Measurements from ENCODE around the gene FRMD4A.

The FRMD4A gene

GRCh38 chr10:14092799-14093198, 237.9 kb downstream of the FRMD4A start:
- FAIRE-seq (no peak), DNase-seq (ENCODE audit: insufficient read length, low spot score) (no peak)
- TF ChIP-seq SPI1 (IDR thresholded peaks at IDR 0.05; ENCODE audit: low read depth, low read length) (no peak), PAX5 (IDR thresholded peaks at IDR 0.05; ENCODE audit: insufficient read depth, low read length, severe bottlenecking) (no peak), POLR2A (IDR thresholded peaks at IDR 0.05; ENCODE audit: low read depth, low read length) (no peak), TAF1 (IDR thresholded peaks at IDR 0.05; ENCODE audit: low read depth, low read length) (no peak), POU2F2 (IDR thresholded peaks at IDR 0.05; ENCODE audit: low read depth, low read length) (no peak), POLR2AphosphoS5 (IDR thresholded peaks at IDR 0.05; ENCODE audit: low read depth, low read length) (no peak)

GRCh38 chr10:14089556-14090292, 241.0 kb downstream of the FRMD4A start:
- no peak for TF ChIP-seq POU2F2 (IDR thresholded peaks at IDR 0.05; ENCODE audit: low read depth, low read length)
- no peak for TF ChIP-seq POLR2AphosphoS5 (IDR thresholded peaks at IDR 0.05; ENCODE audit: low read depth, low read length)
- TF ChIP-seq PAX5 (IDR thresholded peaks at IDR 0.05; ENCODE audit: insufficient read depth, low read length, severe bottlenecking), result no peak
- no peak for TF ChIP-seq SPI1 (IDR thresholded peaks at IDR 0.05; ENCODE audit: low read depth, low read length)
- no peak for TF ChIP-seq POLR2A (IDR thresholded peaks at IDR 0.05; ENCODE audit: low read depth, low read length)
- no peak for TF ChIP-seq TAF1 (IDR thresholded peaks at IDR 0.05; ENCODE audit: low read depth, low read length)
- FAIRE-seq (no peak), DNase-seq (ENCODE audit: insufficient read length, low spot score) (no peak)

- DNase-seq (ENCODE audit: insufficient read length, low spot score) (no peak), FAIRE-seq (no peak)
- TF ChIP-seq POLR2AphosphoS5 (IDR thresholded peaks at IDR 0.05; ENCODE audit: low read depth, low read length), result no peak
These were observed 243.2 kb downstream of the FRMD4A start for GRCh38 chr10:14087566-14087965.

DNA sequence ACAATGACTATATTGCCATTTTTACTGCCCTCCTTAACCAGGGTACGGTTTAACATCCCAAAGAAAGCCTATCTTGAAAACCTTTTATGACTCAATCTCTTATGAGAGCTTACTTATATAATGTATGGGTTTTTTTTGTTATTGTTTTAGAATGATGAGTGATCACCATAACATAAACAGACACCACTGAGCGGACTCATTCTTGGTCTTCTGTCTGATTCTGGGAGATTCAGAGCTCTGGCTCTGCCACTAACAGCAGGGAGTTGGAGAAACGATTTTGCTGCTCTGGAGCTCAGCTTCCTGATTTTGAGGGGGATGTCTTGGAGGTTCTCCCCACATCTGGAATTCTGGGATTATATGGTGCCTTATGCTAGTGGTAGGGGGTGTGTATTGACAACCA, 244.1 kb downstream of the FRMD4A start:
- DNase-seq (ENCODE audit: insufficient read length, low spot score) (no peak), FAIRE-seq (no peak)
- no peak for TF ChIP-seq PAX5 (IDR thresholded peaks at IDR 0.05; ENCODE audit: insufficient read depth, low read length, severe bottlenecking)

GRCh38 chr10:14084875-14085274, 245.8 kb downstream of the FRMD4A start:
- DNase-seq (ENCODE audit: insufficient read length, low spot score), result no peak
- no peak for FAIRE-seq
- TF ChIP-seq SPI1 (IDR thresholded peaks at IDR 0.05; ENCODE audit: low read depth, low read length), result no peak
- no peak for TF ChIP-seq POU2F2 (IDR thresholded peaks at IDR 0.05; ENCODE audit: low read depth, low read length)
- no peak for TF ChIP-seq POLR2A (IDR thresholded peaks at IDR 0.05; ENCODE audit: low read depth, low read length)
- no peak for TF ChIP-seq POLR2AphosphoS5 (IDR thresholded peaks at IDR 0.05; ENCODE audit: low read depth, low read length)
- no peak for TF ChIP-seq TAF1 (IDR thresholded peaks at IDR 0.05; ENCODE audit: low read depth, low read length)
- TF ChIP-seq PAX5 (IDR thresholded peaks at IDR 0.05; ENCODE audit: insufficient read depth, low read length, severe bottlenecking), result no peak

- FAIRE-seq (no peak), DNase-seq (ENCODE audit: insufficient read length, low spot score) (no peak)
- TF ChIP-seq TAF1 (IDR thresholded peaks at IDR 0.05; ENCODE audit: low read depth, low read length) (no peak), POLR2AphosphoS5 (IDR thresholded peaks at IDR 0.05; ENCODE audit: low read depth, low read length) (no peak), POU2F2 (IDR thresholded peaks at IDR 0.05; ENCODE audit: low read depth, low read length) (no peak), PAX5 (IDR thresholded peaks at IDR 0.05; ENCODE audit: insufficient read depth, low read length, severe bottlenecking) (no peak), POLR2A (IDR thresholded peaks at IDR 0.05; ENCODE audit: low read depth, low read length) (no peak), SPI1 (IDR thresholded peaks at IDR 0.05; ENCODE audit: low read depth, low read length) (no peak)
These were observed 249.9 kb downstream of the FRMD4A start for GRCh38 chr10:14080795-14081194.

DNA sequence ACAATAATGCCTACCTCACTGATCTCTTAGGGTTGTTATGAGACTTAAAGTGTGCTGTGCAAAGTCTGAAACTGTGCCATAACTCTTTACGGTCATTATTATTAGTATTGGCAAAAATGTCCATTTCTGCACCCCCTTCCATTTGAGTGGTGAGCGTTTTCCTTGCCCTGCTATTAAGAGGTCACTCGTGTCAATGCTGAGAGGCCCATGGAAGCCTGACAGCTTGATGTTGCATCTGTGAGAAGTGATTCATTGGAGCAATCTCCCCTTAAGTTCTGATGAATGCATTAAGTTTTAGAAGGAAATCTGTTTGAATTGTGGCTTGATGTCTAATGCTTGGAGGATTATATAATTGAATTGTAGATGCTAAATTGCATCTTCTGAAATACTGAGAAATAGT, 253.3 kb downstream of the FRMD4A start:
- DNase-seq (ENCODE audit: insufficient read length, low spot score) (no peak), FAIRE-seq (no peak)
- no peak for TF ChIP-seq TAF1 (IDR thresholded peaks at IDR 0.05; ENCODE audit: low read depth, low read length)
- TF ChIP-seq POU2F2 (IDR thresholded peaks at IDR 0.05; ENCODE audit: low read depth, low read length), result no peak
- no peak for TF ChIP-seq SPI1 (IDR thresholded peaks at IDR 0.05; ENCODE audit: low read depth, low read length)
- TF ChIP-seq POLR2AphosphoS5 (IDR thresholded peaks at IDR 0.05; ENCODE audit: low read depth, low read length), result no peak
- no peak for TF ChIP-seq PAX5 (IDR thresholded peaks at IDR 0.05; ENCODE audit: insufficient read depth, low read length, severe bottlenecking)
- TF ChIP-seq POLR2A (IDR thresholded peaks at IDR 0.05; ENCODE audit: low read depth, low read length), result no peak

- DNase-seq (ENCODE audit: insufficient read length, low spot score) (no peak), FAIRE-seq (no peak)
- no peak for TF ChIP-seq SPI1 (IDR thresholded peaks at IDR 0.05; ENCODE audit: low read depth, low read length)
- no peak for TF ChIP-seq POLR2A (IDR thresholded peaks at IDR 0.05; ENCODE audit: low read depth, low read length)
- no peak for TF ChIP-seq POU2F2 (IDR thresholded peaks at IDR 0.05; ENCODE audit: low read depth, low read length)
These were observed 256.5 kb downstream of the FRMD4A start for GRCh38 chr10:14074062-14074884.

DNA sequence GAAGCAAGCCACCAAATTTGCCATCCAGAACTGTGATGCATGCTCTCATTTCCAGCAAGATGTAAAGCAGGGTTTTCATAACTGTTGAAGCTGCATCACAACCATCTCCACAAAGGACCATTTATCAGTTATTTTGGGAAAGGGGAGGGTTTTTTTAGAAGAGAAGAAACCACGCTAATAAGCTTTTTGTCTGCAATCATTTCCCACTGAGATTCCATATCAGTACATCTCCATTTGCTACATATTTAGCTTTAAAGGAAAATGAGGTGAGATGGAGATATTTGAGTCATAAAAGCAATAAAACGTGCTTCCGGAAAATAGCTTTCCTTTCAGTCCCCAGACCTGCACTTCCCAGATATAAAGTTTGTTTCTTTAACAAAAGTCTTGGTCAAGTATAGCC, 258.2 kb downstream of the FRMD4A start:
- FAIRE-seq, result no peak
- no peak for TF ChIP-seq SPI1 (IDR thresholded peaks at IDR 0.05; ENCODE audit: low read depth, low read length)
- TF ChIP-seq POLR2AphosphoS5 (IDR thresholded peaks at IDR 0.05; ENCODE audit: low read depth, low read length), result no peak
- no peak for TF ChIP-seq POLR2A (IDR thresholded peaks at IDR 0.05; ENCODE audit: low read depth, low read length)
- TF ChIP-seq POU2F2 (IDR thresholded peaks at IDR 0.05; ENCODE audit: low read depth, low read length), result no peak
- TF ChIP-seq TAF1 (IDR thresholded peaks at IDR 0.05; ENCODE audit: low read depth, low read length), result no peak
- TF ChIP-seq PAX5 (IDR thresholded peaks at IDR 0.05; ENCODE audit: insufficient read depth, low read length, severe bottlenecking), result no peak
- no peak for DNase-seq (ENCODE audit: insufficient read length, low spot score)

GRCh38 chr10:14071956-14072355, 258.8 kb downstream of the FRMD4A start:
- no peak for TF ChIP-seq POU2F2 (IDR thresholded peaks at IDR 0.05; ENCODE audit: low read depth, low read length)
- TF ChIP-seq POLR2AphosphoS5 (IDR thresholded peaks at IDR 0.05; ENCODE audit: low read depth, low read length), result no peak
- no peak for TF ChIP-seq POLR2A (IDR thresholded peaks at IDR 0.05; ENCODE audit: low read depth, low read length)
- DNase-seq (ENCODE audit: insufficient read length, low spot score), result no peak
- FAIRE-seq, result no peak
